IMR-90 (cell line): ENCODE data around the gene TRIM42. TPM values are rescaled to one million over a fixed set of nuclear protein-coding genes. Genes with fewer than 3 reads are reported as not detected.

Source experiments
- ATAC-seq: fragments of 200-7000 bp; cut with Tn5 transposase; 2 replicates; pipeline ENCODE4 v1.9.1; 2020; ENCODE audit warnings: low read depth, mild to moderate bottlenecking, moderate library complexity
- BruUV-seq: library from RNA; stranded (reverse); fragments of 400-500 nt; replicated peaks from 2 replicates; lab custom pipeline; 2021; lab: Mats Ljungman, UMichigan
- CTCF ChIA-PET: fragments of 300-600 bp; formaldehyde crosslinking; extraction: SDS; loops from one replicate; lab custom pipeline; 2021; ENCODE audit warnings: antibody characterized with exemption; lab: Yijun Ruan, JAX
- POLR2A ChIA-PET: fragments of 300-600 bp; sonication (Branson Sonifier 250); formaldehyde crosslinking; loops from one replicate; lab custom pipeline; 2022; ENCODE audit warnings: antibody characterized with exemption; ENCODE audit not compliant: unreplicated experiment; lab: Charles Lee
- DNase-seq: peaks from one replicate; pipeline ENCODE4 v3.0.0; 2013
- H2AFZ ChIP-seq: replicated peaks from 2 replicates; pipeline ENCODE3; 2013; ENCODE audit warnings: low read length, mild to moderate bottlenecking; ENCODE audit not compliant: poor library complexity
- H2AK5ac ChIP-seq: 2 replicates; pipeline ENCODE4 v1.6.1; 2013; ENCODE audit warnings: low read depth, low read length, inconsistent platforms
- H2AK9ac ChIP-seq: replicated peaks from 2 replicates; pipeline ENCODE3; 2013; ENCODE audit warnings: mild to moderate bottlenecking, low read depth, low read length, moderate library complexity; ENCODE audit not compliant: poor library complexity
- H2BK120ac ChIP-seq: 2 replicates; pipeline ENCODE4 v1.6.1; 2013; ENCODE audit warnings: low read depth, low read length, inconsistent platforms
- H2BK15ac ChIP-seq: 3 replicates; pipeline ENCODE4 v1.6.1; 2013; ENCODE audit warnings: low read depth, low read length, inconsistent platforms
- H2BK20ac ChIP-seq: 2 replicates; pipeline ENCODE4 v1.6.1; 2013; ENCODE audit warnings: low read depth, mild to moderate bottlenecking, inconsistent platforms, low read length, moderate library complexity
- H2BK5ac ChIP-seq: 2 replicates; pipeline ENCODE4 v1.6.1; 2013; ENCODE audit warnings: mild to moderate bottlenecking, low read depth, low read length, inconsistent platforms; ENCODE audit not compliant: poor library complexity, severe bottlenecking
- H3K14ac ChIP-seq: replicated peaks from 2 replicates; pipeline ENCODE4 v1.6.1; 2013; ENCODE audit warnings: low read depth, low read length, inconsistent platforms
- H3K18ac ChIP-seq: 2 replicates; pipeline ENCODE4 v1.6.1; 2013; ENCODE audit warnings: low read depth, low read length, control low read depth
- H3K23ac ChIP-seq: 2 replicates; pipeline ENCODE4 v1.6.1; 2013; ENCODE audit warnings: low read depth, low read length, inconsistent platforms
- H3K27ac ChIP-seq: 2 replicates; pipeline ENCODE4 v1.5.1; 2013; ENCODE audit warnings: mild to moderate bottlenecking, control low read depth, low read length; ENCODE audit not compliant: insufficient read depth
- H3K27me3 ChIP-seq: 2 replicates; pipeline ENCODE4 v1.6.1; 2013; ENCODE audit warnings: low read length; ENCODE audit not compliant: control insufficient read depth, insufficient read depth
- H3K36me3 ChIP-seq: 2 replicates; pipeline ENCODE4 v1.6.1; 2013; ENCODE audit warnings: low read length, mixed read lengths; ENCODE audit not compliant: control insufficient read depth, insufficient read depth
- H3K4ac ChIP-seq: 2 replicates; pipeline ENCODE4 v1.6.1; 2013; ENCODE audit warnings: low read depth, low read length, inconsistent platforms
- H3K4me1 ChIP-seq: 2 replicates; pipeline ENCODE4 v1.6.1; 2013; ENCODE audit warnings: low read length, mixed read lengths; ENCODE audit not compliant: control insufficient read depth, insufficient read depth
- H3K4me2 ChIP-seq: 2 replicates; pipeline ENCODE4 v1.6.1; 2013; ENCODE audit warnings: low read depth, mild to moderate bottlenecking, control low read depth, low read length, moderate library complexity
- H3K4me3 ChIP-seq: 2 replicates; pipeline ENCODE4 v1.5.1; 2013; ENCODE audit warnings: low read depth, mild to moderate bottlenecking, control low read depth, low read length, moderate library complexity; ENCODE audit not compliant: insufficient read depth
- H3K56ac ChIP-seq: 2 replicates; pipeline ENCODE4 v1.6.1; 2013; ENCODE audit warnings: low read length, inconsistent platforms; ENCODE audit not compliant: insufficient read depth; ENCODE audit errors: extremely low read depth
- H3K79me1 ChIP-seq, 2 experiments: 2 replicates each; pipeline ENCODE4 v1.6.1; 2013; ENCODE audit warnings: low read length in 2 of 2, inconsistent platforms in 1 of 2, low read depth in 1 of 2
- H3K9ac ChIP-seq: 2 replicates; pipeline ENCODE4 v1.6.1; 2013; ENCODE audit warnings: low read depth, low read length, control low read depth
- H3K9me1 ChIP-seq: 2 replicates; pipeline ENCODE4 v1.6.1; 2013; ENCODE audit warnings: low read length, inconsistent platforms; ENCODE audit not compliant: insufficient read depth
- H3K9me3 ChIP-seq: 2 replicates; pipeline ENCODE4 v1.6.1; 2013; ENCODE audit warnings: low read length; ENCODE audit not compliant: control insufficient read depth, insufficient read depth
- H4K20me1 ChIP-seq: 2 replicates; pipeline ENCODE4 v1.6.1; 2013; ENCODE audit warnings: low read length, inconsistent platforms; ENCODE audit not compliant: insufficient read depth
- H4K5ac ChIP-seq: 2 replicates; pipeline ENCODE4 v1.6.1; 2013; ENCODE audit warnings: mild to moderate bottlenecking, low read depth, low read length, control low read depth
- H4K8ac ChIP-seq, 2 experiments: 2 replicates each; pipeline ENCODE4 v1.6.1; 2013; ENCODE audit warnings: low read depth in 2 of 2, low read length in 2 of 2, control low read depth in 1 of 2, inconsistent platforms in 1 of 2
- H4K91ac ChIP-seq: 2 replicates; pipeline ENCODE4 v1.6.1; 2013; ENCODE audit warnings: low read depth, low read length, inconsistent platforms; ENCODE audit not compliant: insufficient read depth
- BHLHE40 ChIP-seq: fragments of 150-350 bp; IDR thresholded peaks from 2 replicates; pipeline ENCODE4 v1.6.1; 2016; ENCODE audit warnings: mild to moderate bottlenecking, low read depth, low read length
- CHD1 ChIP-seq: IDR thresholded peaks from 2 replicates; pipeline ENCODE4 v1.6.1; 2012; ENCODE audit warnings: low read depth, low read length, improper control_type of control experiment
- CTCF ChIP-seq: conservative IDR thresholded peaks from 2 replicates; pipeline ENCODE4 v1.5.1; 2012; ENCODE audit warnings: mild to moderate bottlenecking, low read depth, low read length, improper control_type of control experiment
- ELK1 ChIP-seq: fragments of 150-350 bp; IDR thresholded peaks from 2 replicates; pipeline ENCODE4 v1.6.1; 2016; ENCODE audit warnings: low read depth, mild to moderate bottlenecking, low read length, moderate library complexity, borderline replicate concordance
- FOS ChIP-seq: fragments of 150-350 bp; IDR thresholded peaks from 2 replicates; pipeline ENCODE4 v1.6.1; 2016; ENCODE audit warnings: low read depth, low read length
- MAFK ChIP-seq: IDR thresholded peaks from 2 replicates; pipeline ENCODE4 v1.6.1; 2012; ENCODE audit warnings: low read depth, low read length, improper control_type of control experiment
- MAZ ChIP-seq: IDR thresholded peaks from 2 replicates; pipeline ENCODE4 v1.6.1; 2012; ENCODE audit warnings: low read depth, mild to moderate bottlenecking, low read length, improper control_type of control experiment, moderate library complexity, borderline replicate concordance
- NFE2L2 ChIP-seq: fragments of 150-350 bp; IDR thresholded peaks from 2 replicates; pipeline ENCODE4 v1.6.1; 2016; ENCODE audit warnings: low read depth, mild to moderate bottlenecking, low read length
- POLR2A ChIP-seq: IDR thresholded peaks from 2 replicates; pipeline ENCODE4 v1.6.1; 2012; ENCODE audit warnings: mild to moderate bottlenecking, low read depth, low read length
- RAD21 ChIP-seq: IDR thresholded peaks from 2 replicates; pipeline ENCODE4 v1.6.1; 2012; ENCODE audit warnings: low read length, improper control_type of control experiment
- RCOR1 ChIP-seq: IDR thresholded peaks from 2 replicates; pipeline ENCODE4 v1.6.1; 2012; ENCODE audit warnings: mild to moderate bottlenecking, low read length, improper control_type of control experiment; ENCODE audit not compliant: insufficient replicate concordance
- RFX5 ChIP-seq: IDR thresholded peaks from 2 replicates; pipeline ENCODE4 v1.8.0; 2012; ENCODE audit warnings: low read depth, mild to moderate bottlenecking, low read length, moderate library complexity
- SMC3 ChIP-seq: fragments of 150-350 bp; IDR thresholded peaks from 2 replicates; pipeline ENCODE4 v1.6.1; 2016; ENCODE audit warnings: low read depth, mild to moderate bottlenecking, antibody characterized with exemption, low read length, moderate library complexity
- USF2 ChIP-seq: fragments of 150-350 bp; IDR thresholded peaks from 2 replicates; pipeline ENCODE4 v1.6.1; 2017; ENCODE audit warnings: mild to moderate bottlenecking, antibody characterized with exemption, low read length, low read depth
- WGBS, 2 experiments: methylation state at CpG; one replicate each; pipeline versions ENCODE4 v1.1.5 to v1.1.7; 2013; ENCODE audit warnings: missing lambda C conversion rate in 2 of 2; ENCODE audit not compliant: insufficient read length in 1 of 2; ENCODE audit errors: extremely low coverage in 2 of 2; 5-methylcytosine and 5-hydroxymethylcytosine counted together
- dilution Hi-C: fragments of 300-500 bp; cut with HindIII; formaldehyde crosslinking; loops from one replicate; pipeline ENCODE4 v1.14.3; 2018; ENCODE audit warnings: low sequenced_read_pairs; ENCODE audit not compliant: unreplicated experiment
- in situ Hi-C: fragments of 300-500 bp; cut with MboI; formaldehyde crosslinking; loops from 3 replicates; pipeline ENCODE4 v1.14.3; 2019; ENCODE audit warnings: low sequenced_read_pairs, inconsistent platforms, mixed read lengths
- intact Hi-C: fragments of 100-400 bp; cut with micrococcal nuclease; formaldehyde crosslinking; loops from 2 replicates; pipeline ENCODE4 v1.10.0; 2022
- polyA plus RNA-seq, 3 experiments: library from polyadenylated mRNA; depleted of rRNA; stranded (reverse); fragments of >200 nt; gene quantifications; 2 replicates each; pipeline ENCODE4 v1.2.3, GENCODE V29; 2012; ENCODE audit warnings: low replicate concordance in 1 of 3
- total RNA-seq: library from RNA; depleted of rRNA; stranded (reverse); fragments of >200 nt; gene quantifications from 2 replicates; pipeline ENCODE4 v1.2.3, GENCODE V29; 2012

The TRIM42 gene
- total and polyA plus RNA-seq, 2 of the 4 experiments (the other 2 are of a cell fraction), result not detected

- Histone ChIP-seq H2AK9ac (peak overlapping the region; percentile 78), H3K36me3 (no peaks in the 10 kb centered on the region), H4K91ac (no peak overlapping the region), H3K4me1 (no peaks in the 10 kb centered on the region), H2BK120ac (no peak overlapping the region), H3K4me2 (no peak overlapping the region), H2AFZ (no peak overlapping the region), H3K79me1 (no peaks in the 10 kb centered on the region), H3K56ac (no peak overlapping the region), H2BK5ac (no peak overlapping the region), H3K9ac (no peak overlapping the region), H3K9me1 (no peaks in the 10 kb centered on the region), H3K23ac (no peak overlapping the region), H2BK20ac (no peak overlapping the region), H3K4ac (no peak overlapping the region), H3K14ac (no peak overlapping the region), H3K27ac (no peak overlapping the region), H4K5ac (no peak overlapping the region), H2BK15ac (no peak overlapping the region), H4K20me1 (no peaks in the 10 kb centered on the region), H3K18ac (no peak overlapping the region), H3K9me3 (peaks cover 11% of the 10 kb centered on the region; the same call in 1 of the 2 replicates), H4K8ac (no peak overlapping the region), H3K27me3 (no peaks in the 10 kb centered on the region), H3K4me3 (no peak overlapping the region), H2AK5ac (no peak overlapping the region)
- ATAC-seq, result no peak
- TF ChIP-seq USF2 (no peak), RAD21 (no peak), MAZ (no peak), MAFK (no peak), NFE2L2 (no peak), FOS (no peak), BHLHE40 (no peak), CHD1 (no peak), SMC3 (no peak), RFX5 (no peak), POLR2A (no peak), RCOR1 (no peak), CTCF (no peak), ELK1 (no peak)
- WGBS, 2 experiments, result no CpG with 5 or more reads among the region's 2 CpGs
- ChIA-PET POLR2A (no interaction called here), CTCF (no interaction called here)
- intact Hi-C loops (no loop called here), in situ Hi-C loops (no loop called here), dilution Hi-C loops (no loop called here)
- DNase-seq, result no peak
- no TSS peak for BruUV-seq
Measured at GRCh38 chr3:140686128-140686527, 8.3 kb downstream of the TRIM42 start.
